CMK (cell line): ENCODE results near the gene SCAF8.
"Not testable (repeated sequence)": the region's sequence is repeated elsewhere in the genome, so short reads cannot be mapped to it uniquely, and the experiment has no call there.

Experiments used
- DNase-seq: peaks from one replicate; pipeline ENCODE4 v3.0.0-alpha.2; 2010; ENCODE audit warnings: low read depth

SCAF8 gene, protein sequence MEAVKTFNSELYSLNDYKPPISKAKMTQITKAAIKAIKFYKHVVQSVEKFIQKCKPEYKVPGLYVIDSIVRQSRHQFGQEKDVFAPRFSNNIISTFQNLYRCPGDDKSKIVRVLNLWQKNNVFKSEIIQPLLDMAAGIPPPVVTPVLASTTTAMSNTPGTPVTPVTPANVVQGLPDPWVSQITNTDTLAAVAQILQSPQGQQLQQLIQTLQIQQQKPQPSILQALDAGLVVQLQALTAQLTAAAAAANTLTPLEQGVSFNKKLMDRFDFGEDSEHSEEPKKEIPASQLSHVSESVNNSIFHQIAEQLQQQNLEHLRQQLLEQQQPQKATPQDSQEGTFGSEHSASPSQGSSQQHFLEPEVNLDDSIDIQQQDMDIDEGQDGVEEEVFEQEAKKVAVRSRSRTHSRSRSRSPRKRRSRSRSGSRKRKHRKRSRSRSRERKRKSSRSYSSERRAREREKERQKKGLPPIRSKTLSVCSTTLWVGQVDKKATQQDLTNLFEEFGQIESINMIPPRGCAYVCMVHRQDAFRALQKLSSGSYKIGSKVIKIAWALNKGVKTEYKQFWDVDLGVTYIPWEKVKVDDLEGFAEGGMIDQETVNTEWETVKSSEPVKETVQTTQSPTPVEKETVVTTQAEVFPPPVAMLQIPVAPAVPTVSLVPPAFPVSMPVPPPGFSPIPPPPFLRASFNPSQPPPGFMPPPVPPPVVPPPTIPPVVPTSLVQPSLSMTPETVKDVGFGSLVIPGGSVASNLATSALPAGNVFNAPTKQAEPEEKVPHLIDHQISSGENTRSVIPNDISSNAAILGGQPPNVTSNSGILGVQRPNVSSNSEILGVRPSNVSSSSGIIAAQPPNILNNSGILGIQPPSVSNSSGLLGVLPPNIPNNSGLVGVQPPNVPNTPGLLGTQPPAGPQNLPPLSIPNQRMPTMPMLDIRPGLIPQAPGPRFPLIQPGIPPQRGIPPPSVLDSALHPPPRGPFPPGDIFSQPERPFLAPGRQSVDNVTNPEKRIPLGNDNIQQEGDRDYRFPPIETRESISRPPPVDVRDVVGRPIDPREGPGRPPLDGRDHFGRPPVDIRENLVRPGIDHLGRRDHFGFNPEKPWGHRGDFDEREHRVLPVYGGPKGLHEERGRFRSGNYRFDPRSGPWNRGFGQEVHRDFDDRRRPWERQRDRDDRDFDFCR (N-terminal part only)

DNA sequence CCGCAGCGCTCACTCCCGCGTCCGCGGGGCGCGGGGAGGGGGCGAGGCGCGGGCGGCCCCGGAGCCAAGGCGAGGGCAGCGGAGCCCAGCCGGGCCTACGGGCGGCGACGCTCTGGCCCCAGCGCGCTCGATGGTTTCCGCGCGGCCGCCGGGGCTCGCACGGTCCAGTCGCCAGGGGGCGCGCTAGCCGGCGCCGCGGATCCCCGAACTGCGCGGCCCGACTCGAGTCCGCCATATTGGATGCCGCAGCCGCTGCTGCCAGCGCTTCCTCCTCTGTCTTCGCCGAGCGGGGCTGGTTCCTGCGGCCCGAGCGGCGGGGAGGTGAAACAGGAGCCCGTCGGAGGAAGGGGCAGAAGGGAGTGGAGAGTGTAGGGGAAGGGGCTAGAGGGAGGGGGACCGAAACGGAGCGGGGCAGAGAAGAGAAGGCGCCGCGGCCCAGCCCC, at the start of gene SCAF8:
SCAF8 (plus strand) TSS at position 234 of the 443 bp plus-strand sequence. CDS start 485 bp downstream, outside the sequence.
- DNase-seq, result peak; percentile 44

DNA sequence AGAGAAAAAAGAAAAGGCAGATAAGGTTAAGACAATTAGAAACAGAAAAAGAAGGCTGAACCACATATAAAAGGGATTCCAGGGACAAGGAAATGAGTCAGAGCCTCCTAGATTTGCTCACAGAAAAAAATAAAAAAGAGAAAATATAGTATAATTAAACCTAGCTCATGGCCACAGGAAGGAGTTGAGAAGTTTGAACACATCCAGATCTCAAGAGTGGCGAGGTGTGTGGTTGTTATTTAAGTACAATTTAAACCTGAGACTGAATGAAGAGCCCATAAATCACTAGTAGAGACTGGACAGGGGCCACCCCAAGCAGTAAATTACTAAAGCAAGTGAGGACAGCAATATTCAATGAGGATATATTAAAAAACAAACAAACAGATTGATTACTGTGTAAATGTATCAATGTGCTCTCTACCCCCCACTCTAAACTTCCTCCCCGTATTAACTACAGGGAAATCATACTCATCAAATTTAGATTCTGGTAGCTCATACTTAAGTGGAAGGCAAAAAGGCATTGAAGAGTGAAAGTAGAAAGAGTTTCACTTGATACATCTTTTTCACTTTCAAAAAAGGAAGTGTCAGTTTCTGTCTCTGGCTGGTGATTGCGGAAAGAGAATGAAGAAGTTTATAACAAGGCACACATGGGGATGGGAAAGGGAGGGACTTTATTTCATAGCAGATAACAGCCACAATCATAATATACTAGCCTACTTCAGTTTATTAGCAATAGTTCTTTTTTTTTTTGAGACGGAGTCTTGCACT, 49.3 kb upstream of the SCAF8 start:
- no peak for DNase-seq

DNA sequence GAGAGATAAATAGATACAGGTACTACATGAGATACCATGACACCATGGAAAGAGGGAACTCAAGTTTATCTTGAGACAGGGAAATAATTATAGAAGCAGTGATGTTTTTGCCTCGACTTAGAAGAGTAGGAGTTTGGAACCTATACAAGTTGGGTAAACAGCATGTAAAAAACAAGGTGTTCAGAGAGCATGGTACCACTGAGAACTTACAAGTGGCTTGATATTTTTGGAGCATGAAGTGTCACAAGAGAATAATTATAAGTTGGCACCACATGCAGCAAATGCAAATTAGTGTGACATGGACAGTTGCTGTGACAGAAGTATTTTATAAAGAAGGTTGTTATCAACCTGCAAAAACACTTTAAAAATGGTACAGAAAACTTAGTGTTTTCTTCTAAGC, 47.1 kb upstream of the SCAF8 start:
- no peak for DNase-seq

DNA sequence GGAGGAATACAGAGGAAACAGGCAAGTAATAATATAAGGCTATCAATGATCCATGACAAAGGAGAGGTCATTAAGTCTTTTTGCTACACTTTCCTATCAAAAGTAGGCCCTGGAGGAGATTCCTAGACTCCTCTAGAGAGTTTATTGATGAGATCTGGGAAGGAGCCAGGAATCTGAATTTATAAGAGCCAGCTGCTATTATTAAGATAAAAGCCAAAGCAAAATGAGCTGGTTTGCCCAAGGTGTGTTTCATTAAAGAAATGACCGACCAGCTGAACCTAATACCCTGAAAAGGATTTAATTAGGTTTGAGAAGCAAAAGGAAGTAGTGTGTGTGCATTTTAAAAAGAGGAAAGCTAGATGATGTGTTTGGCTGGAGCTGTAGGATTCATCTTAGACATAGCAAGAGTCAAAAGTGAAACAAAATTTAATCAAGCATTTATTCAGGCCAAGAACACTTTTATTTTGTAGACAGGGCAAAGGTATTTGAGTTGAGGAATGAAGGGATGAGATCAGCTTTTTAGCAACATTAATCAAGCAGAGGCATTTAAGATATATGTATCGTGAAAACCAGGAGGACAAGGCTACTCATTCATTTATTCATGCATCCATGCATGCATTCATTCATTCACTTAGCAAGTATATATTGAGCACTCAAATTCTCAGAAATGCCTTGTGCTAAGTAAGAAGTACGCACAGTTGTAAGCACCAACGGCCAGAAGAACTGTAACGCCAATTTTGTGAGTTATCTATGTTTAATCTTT, 43.5 kb upstream of the SCAF8 start:
- DNase-seq, result no peak

DNA sequence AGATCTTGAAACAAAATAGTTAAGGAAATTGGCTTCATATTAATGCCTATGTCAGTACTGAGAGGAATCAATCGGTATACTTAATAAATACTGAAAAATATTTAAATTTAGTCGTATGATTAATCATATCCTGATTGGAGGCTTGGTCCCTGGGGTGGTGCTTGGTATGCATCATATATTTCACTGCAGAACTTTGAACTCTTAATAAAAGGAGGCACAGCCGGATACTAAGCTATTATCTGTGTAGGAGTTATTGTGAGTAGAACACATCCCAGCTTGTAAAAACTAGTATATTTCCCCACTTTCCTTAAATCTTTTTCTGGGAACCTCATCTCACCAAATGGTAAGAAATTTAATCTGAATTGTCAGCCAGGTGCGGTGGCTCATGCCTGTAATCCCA, 42.4 kb upstream of the SCAF8 start:
- DNase-seq, result no peak

DNA sequence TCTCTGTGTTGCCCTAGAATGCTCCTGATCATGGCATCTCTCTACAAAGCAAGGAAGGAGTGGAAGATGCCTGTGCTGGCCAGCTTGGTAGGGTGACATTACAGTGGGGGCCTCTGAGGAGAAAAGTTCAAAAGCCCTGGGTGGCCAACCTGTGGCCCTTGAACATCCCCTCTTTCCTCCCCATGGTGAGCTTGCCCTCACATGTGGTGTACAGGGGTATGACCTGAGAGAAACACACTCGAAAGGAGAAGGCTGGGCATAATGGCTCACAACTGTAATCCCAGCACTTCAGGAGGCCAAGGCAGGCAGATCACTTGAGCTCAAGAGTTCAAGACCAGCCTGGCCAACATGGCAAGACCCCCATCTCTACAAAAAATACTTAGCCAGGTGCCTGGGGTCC, 36.6 kb upstream of the SCAF8 start:
- DNase-seq, result no peak

DNA sequence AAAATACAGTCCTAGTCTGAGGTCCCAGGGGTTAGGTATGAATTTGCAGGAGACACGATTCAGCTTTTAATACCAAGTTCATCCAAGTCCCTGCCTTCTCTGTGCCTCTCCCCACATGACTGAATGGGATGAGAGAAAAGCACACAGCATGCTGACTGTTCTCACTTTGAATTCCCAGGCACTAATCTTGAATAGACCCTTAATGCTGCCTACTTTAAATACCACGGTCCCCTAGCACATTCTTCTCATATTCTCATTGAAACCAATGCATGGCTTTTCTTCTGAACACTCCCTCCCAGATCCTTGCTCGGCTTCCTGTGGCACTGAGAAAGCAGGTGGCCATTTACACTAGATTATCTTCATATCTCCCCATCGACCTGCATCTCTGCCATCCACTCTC, 30.1 kb upstream of the SCAF8 start:
- no peak for DNase-seq

DNA sequence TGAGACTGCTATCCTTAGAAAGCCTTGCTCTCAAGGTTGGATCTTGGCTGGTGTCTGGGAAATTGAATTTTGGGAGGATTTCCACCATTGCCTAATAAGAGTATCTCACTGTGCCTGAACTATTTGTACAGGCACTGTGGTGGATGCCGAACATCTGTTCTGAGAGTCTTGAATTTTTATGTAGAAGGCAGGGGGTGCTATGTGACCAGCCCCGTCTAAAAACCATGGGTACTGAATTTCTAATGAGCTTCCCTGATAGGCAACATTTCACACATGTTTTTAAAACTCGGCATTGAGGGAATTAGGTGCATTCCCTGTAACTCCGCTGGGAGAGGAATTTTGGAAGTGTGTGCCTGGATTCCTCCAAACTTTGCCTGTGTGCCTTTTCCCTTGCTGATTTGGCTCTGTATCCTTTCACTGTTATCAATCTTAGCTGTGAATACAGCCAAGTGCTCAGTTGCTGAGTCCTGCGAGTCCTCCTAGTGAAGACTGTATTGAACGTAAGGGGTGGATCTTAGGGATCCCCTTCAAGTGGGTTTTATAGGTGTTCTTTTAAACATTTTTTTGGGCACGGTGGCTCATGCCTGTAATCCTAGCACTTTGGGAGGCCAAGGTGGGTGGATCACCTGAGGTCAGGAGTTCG, 27.6 kb upstream of the SCAF8 start:
- DNase-seq, result no peak

DNA sequence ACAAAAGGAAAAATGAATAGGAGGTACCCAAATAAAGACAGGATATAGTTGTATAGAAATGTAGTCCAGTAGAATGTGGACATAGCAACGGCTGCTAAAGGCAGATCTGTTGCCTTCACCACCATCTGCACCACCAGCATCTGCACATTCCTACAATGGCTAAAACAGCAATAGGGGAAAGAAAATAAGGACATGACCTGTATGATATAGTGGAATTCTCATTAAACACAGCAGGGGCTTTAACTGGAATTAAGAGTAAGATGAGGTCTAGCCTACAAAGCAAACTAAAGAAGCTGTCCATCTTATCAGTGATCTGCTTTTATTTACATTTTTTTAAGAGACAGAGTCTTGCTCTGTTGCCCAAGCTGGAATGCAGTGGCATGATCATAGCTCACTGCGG, 26.8 kb upstream of the SCAF8 start:
- no peak for DNase-seq

DNA sequence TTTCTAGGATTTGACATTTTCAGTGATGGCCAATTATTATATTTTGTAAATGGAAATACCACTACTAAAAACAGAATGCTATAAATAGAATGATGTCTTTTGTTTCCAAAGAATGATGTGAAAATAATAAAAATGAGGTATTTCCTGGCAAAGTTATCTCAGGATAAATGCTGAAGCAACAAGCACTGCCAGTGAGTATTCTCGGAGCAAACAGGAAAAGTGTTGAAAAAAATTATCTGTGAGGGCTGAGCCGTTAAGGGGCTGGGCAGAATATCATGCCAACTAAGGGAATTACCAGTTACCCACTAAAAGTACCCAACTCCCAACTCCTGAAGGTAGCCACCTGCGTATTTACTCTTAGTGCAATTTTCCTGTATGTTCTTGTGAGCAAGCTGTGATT, 23.6 kb upstream of the SCAF8 start:
- DNase-seq, result no peak

DNA sequence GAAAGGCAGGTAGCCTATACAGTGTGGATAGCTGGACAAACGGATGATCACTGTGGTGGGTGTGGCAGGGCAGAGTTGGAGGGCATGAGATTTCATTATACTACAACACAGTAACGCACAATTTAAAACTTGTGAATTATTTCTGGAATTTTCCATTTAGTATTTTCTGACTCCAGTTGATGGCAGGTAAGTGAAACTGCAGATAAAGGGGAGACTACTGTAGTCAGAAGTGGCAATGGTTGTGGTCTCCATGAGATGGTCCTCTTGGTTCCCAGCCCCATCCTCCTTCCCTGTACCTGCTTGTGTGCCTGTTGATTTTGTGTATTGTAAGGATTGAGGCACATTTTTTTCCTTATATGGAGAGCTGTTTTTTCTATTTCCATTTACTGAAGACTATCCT, 22.5 kb upstream of the SCAF8 start:
- no peak for DNase-seq

DNA sequence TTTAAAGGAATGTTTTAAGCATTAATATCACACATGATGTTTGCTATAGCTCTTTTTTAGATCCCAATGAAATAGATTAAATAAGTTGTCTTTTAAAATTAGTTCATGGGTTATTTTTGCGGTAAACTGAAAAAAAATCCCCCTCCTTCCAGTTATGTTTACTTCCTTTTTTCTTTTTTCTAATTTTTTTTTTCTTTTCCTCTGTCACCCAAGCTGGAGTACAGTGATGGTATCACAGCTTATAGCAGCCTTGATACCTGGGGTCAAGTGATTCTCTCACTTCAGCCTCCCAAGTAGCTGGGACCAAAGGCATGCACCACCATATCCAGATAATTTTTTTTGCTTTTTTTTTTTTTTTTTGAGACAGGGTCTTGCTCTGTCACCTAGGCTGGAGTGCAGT, 17.8 kb upstream of the SCAF8 start:
- no peak for DNase-seq

DNA sequence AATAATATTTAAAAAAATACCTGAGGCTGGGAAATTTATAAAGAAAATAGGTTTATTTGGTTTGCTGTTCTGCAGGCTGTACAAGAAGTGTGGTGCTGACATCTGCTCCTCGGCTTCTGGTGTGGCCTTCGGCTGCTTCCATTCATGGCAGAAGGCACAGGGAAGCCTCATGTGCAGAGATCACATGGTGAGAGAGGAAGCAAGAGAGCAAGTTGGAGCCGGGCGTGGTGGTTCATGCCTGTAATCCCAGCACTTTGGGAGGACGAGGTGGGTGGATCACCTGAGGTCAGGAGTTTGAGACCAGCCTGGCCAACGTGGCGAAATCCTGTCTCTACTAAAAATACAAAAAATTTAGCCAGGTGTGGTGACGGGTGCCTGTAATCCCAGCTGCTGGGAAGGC, 16.9 kb upstream of the SCAF8 start:
- not testable (repeated sequence) for DNase-seq

DNA sequence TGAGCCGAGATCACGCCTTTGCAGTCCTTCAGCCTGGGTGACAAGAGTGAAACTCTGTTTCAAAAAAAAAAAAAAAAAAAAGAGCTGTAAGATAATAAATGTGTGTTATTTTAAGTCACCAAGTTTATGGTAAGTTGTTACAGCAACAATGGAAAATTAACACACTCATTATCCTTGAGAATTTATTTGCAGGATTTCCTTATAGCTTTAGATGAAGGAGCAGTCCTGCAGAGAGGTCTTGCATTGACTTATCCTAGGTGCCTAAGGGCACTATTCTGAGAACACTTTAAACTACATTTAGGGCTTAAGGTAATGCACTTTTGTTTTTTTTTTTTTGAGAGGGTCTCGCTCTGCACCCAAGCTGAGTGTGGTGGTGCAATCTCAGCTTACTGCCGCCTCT, 13.8 kb upstream of the SCAF8 start:
- DNase-seq, result no peak

DNA sequence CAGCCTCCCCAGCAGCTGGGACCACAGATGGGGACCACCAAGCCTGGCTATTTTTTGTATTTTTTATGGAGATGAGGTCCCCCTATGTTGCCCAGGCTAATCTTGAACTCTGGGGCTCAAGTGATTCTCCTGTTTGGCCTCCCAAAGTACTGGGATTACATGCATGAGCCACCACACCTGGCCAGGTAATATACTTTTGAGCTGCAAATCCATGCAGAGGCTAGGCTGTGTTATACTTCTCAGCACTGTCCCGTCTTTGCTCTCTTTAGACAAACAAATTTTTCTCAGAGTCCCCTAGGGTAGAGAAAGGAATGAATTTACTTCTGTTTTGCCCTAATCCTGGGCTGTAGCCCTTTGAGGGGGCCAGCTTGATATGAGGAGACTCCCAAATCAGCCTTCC, 13.4 kb upstream of the SCAF8 start:
- no peak for DNase-seq

DNA sequence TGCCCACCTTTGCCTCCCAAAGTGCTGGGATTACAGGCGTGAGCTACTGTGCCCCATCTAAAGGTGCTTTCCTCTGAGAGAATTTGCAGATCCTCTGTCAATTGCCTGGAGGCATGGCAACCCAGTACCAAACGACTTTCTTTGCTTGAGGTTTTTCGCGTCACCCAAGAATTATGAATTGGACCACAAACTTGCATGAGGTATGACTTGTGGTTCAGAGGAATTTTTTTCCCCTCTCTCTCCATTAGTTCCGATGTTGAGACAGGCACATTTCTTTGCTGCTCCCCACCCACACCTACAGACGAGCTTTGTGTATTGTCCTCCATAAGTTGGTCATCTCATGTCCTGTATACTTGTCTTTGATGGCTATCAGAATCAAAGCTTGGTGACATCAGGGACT, 11.8 kb upstream of the SCAF8 start:
- DNase-seq, result no peak

DNA sequence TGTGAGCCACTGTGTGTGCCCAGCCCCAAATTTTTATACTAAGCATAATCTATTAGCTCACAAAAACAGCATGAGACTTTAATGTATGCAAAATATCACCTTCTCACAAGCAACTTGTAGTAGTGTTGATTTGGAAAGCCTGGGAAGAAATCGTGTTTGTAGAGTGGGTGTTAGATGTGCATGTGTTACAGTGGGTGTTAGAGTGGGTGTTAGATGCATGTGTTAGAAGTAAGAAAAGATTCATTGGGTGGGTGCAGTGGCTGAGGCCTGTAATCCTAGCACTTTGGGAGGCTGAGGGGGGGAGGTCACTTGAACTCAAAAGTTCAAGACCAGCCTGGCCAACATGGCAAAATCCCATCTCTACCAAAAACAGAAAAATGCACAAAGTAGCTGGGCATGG, 6.3 kb upstream of the SCAF8 start:
- DNase-seq, result no peak

DNA sequence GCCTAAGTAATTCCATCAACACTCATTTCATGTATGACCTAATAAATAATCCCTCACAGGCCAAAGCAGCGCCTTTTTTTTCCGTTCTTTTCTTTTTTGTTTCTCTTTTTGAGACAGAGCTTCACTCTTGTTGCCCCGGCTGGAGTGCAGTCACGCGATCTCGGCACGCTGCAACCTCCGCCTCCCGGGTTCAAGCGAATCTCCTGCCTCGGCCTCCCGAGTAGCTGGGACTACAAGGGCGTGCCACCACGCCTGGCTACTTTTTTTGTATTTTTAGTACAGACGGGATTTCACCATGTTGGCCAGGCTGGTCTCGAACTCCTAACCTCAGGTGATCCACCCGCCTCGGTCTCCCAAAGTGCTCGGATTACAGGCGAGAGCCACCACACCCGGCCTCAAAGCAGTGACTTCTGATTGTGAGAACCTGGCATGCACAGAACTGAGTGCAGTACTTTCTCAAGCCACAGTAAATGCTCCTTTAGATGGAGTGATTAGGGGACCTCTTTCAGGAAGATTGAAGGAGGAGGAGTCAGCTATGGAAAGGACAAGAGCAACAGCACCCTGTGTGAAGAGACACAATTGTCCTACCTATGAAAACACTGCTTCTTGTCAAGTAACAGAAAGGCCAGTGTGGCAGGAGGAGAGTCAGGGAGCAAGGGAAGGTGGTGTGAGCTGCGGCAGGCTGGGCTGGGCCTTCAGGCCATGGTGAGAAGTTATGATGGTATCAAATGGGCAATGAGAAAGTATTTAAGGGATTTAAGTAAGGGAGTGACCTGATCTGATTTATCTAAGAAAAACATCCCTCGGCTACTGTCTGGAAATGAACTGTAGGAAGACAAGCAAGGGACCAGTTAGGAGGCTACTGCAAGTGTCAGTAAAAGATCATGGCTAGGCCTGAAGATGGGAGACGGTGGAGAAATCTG, 1.7 kb upstream of the SCAF8 start:
- DNase-seq, result no peak

DNA sequence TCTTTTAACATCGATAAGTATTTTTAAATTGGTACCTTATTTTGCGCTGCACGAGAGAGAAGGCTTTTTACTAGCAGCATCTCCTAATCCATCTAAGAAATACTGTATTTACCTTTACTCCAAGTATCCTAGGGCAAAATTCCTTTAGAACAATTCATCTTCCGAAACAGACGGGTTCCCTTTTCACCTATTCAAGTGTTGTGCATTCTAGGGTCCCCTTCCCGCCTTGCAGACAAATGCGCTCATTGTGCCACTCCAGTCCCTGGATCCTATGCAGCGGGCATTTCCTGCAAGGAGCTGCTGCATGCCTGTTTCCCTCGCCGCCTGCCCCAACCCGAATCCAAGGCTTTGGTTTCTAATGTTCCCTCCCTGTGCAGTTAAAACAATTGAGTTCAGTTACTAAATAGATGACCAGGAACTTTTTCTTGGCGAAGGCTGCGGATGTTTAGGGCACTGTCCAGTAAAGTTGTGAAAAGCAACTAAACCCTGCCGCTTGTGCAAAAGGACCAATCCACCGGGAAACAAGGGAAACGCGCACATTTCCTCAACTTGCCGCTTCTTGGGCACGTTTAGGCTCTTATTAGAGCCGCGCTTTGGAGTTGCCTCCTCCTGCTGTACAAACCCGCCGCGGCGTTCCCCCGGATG, 556 bp upstream of the SCAF8 start:
- DNase-seq, result no peak
